Measurements from ENCODE around the gene VCP. TPM values are rescaled to one million over a fixed set of nuclear protein-coding genes. Genes with fewer than 3 reads are reported as not detected.

VCP gene
- total RNA-seq, 6 experiments from 2014 or later = 108 to 159 (median 138) TPM

DNA sequence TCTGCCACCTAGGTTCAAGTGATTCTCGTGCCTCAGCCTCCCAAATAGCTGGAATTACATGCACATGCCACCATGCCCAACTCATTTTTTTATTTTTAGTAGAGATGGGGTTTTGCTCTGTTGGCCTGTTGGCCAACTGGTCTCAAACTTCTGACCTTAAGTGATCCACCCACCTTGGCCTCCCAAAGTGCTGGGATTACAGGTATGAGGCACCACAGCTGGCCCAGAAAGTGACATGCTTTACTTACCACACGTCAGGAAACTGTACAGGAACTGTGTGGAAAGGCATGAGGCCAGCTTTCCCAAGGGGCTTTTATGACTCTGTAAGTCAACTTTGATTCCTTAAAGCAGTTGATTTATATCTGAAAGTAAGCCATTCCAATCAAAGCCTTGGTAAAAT, 57.9 kb downstream of the VCP start:
- Histone ChIP-seq H3K27ac (no peak overlapping the region), H3K4me3 (no peak overlapping the region), H3K27me3 (no peaks in the 10 kb centered on the region), H3K9me3 (peaks cover 0 to 5% (median 0%) of the 10 kb centered on the region in 4 donors), H3K36me3 (peaks cover 0 to 34% (median 8%) of the 10 kb centered on the region in 4 donors), H3K4me1 (no peaks in the 10 kb centered on the region)
- no peak for TF ChIP-seq POLR2A (IDR thresholded peaks at IDR 0.05)
- no peak for TF ChIP-seq CTCF (IDR thresholded peaks at IDR 0.05)
- 71% methylated on average over 2 of the region's 2 CpGs for WGBS (ENCODE audit: insufficient coverage, low coverage, low lambda C conversion rate, missing lambda C conversion rate)
- no peak for ATAC-seq
- DNase-seq = no peak
- intact Hi-C loops (cut with DNase I) = no loop called here

GRCh38 chr9:35010351-35010958, 62.0 kb downstream of the VCP start:
- no peak for DNase-seq
- Histone ChIP-seq H3K4me3 (no peak overlapping the region), H3K9me3 (peaks cover 0 to 5% (median 0%) of the 10 kb centered on the region in 4 donors), H3K36me3 (peaks cover 0 to 29% (median 8%) of the 10 kb centered on the region in 4 donors), H3K27ac (no peak overlapping the region), H3K27me3 (no peaks in the 10 kb centered on the region), H3K4me1 (no peaks in the 10 kb centered on the region)
- intact Hi-C loops (cut with DNase I) = no loop called here
- 92% methylated on average over 2 of the region's 3 CpGs for WGBS (ENCODE audit: insufficient coverage, low coverage, low lambda C conversion rate, missing lambda C conversion rate)
- ATAC-seq = no peak
- TF ChIP-seq CTCF (IDR thresholded peaks at IDR 0.05) (no peak), POLR2A (IDR thresholded peaks at IDR 0.05) (no peak)

Small RNAs within 50 kb of the gene (small RNA-seq; reads per million reads assigned to genes)
- gene RN7SL338P = 0 to 0.48 reads per million in 2 experiments

Other genes with a start within 250 kb of the VCP start
- under 1 TPM in 2 of 6 experiments, not detected in 4; 0.04 to 0.06 TPM for gene PHF24, start 114.3 kb downstream of the VCP start, total RNA-seq
- gene DNAJB5, start 82.9 kb downstream of the VCP start, total RNA-seq = 1 to 10 TPM; 1.1 to 3.5 (median 1.7) TPM
- 1 to 10 TPM; 2.9 to 7.1 (median 4.2) TPM for gene FANCG, start 7.3 kb upstream of the VCP start, total RNA-seq
- gene PIGO, start 24.0 kb upstream of the VCP start, total RNA-seq = 10 to 100 TPM; 11.5 to 18.0 (median 15.6) TPM
- 100 to 1,000 TPM in 1 of 6 experiments, 10 to 100 TPM in 5; 59.8 to 102 (median 69.3) TPM for gene STOML2, start 30.5 kb upstream of the VCP start, total RNA-seq
- gene ATOSB, start 43.2 kb upstream of the VCP start, total RNA-seq = 1 to 10 TPM; 3.7 to 6.9 (median 5.8) TPM
- gene UNC13B, start 89.4 kb upstream of the VCP start, total RNA-seq = 10 to 100 TPM; 14.5 to 23.0 (median 20.7) TPM

Measured in right lobe of liver (tissue), 6 donors.